G401.6 (cell line): ENCODE results near the gene TMUB2.
A peak's percentile ranks its signal among the peaks of the same experiment; 100 is the strongest.
"Not testable (repeated sequence)": the region's sequence is repeated elsewhere in the genome, so short reads cannot be mapped to it uniquely, and the experiment has no call there.

Experiments used
- FAIRE-seq: peaks from 2 replicates; lab custom pipeline; 2012; peaks lifted over from hg19 to GRCh38; lab: Jason Lieb, UNC

Gene TMUB2

GRCh38 chr17:44186307-44187130 is at the start of gene TMUB2:
Gene TMUB2, plus strand, starts transcription at chr17:44186972. Its CDS starts 737 bp downstream, at chr17:44187709.
- FAIRE-seq = peak; percentile 99

- no peak for FAIRE-seq
These were observed 48.7 kb upstream of the TMUB2 start for GRCh38 chr17:44137891-44138709.

- not testable (repeated sequence) for FAIRE-seq
These were observed 42.9 kb upstream of the TMUB2 start for GRCh38 chr17:44143921-44144320.

GRCh38 chr17:44144966-44145739 is 41.6 kb upstream of the TMUB2 start:
- FAIRE-seq = no peak

GRCh38 chr17:44146375-44147346 is 40.1 kb upstream of the TMUB2 start:
- FAIRE-seq = no peak

GRCh38 chr17:44147812-44148211 is 39.0 kb upstream of the TMUB2 start:
- no peak for FAIRE-seq

GRCh38 chr17:44149066-44149465 is 37.7 kb upstream of the TMUB2 start:
- not testable (repeated sequence) for FAIRE-seq

GRCh38 chr17:44149750-44150329 is 36.9 kb upstream of the TMUB2 start:
- no peak for FAIRE-seq

GRCh38 chr17:44152875-44153274 is 33.9 kb upstream of the TMUB2 start:
- no peak for FAIRE-seq

- FAIRE-seq = no peak
These were observed 31.3 kb upstream of the TMUB2 start for GRCh38 chr17:44155488-44155887.

GRCh38 chr17:44159519-44160210 is 27.1 kb upstream of the TMUB2 start:
- no peak for FAIRE-seq

GRCh38 chr17:44164476-44164875 is 22.3 kb upstream of the TMUB2 start:
- FAIRE-seq = no peak

GRCh38 chr17:44167181-44167861 is 19.5 kb upstream of the TMUB2 start:
- no peak for FAIRE-seq

GRCh38 chr17:44170135-44170498 is 16.7 kb upstream of the TMUB2 start:
- no peak for FAIRE-seq

GRCh38 chr17:44170499-44171201 is 16.1 kb upstream of the TMUB2 start, which contains the start of gene ASB16:
Gene ASB16, plus strand, starts transcription at chr17:44170704. Its CDS starts 86 bp downstream, at chr17:44170790.
- no peak for FAIRE-seq

- FAIRE-seq = no peak
These were observed 14.8 kb upstream of the TMUB2 start for GRCh38 chr17:44171931-44172455.

GRCh38 chr17:44174427-44174826 is 12.3 kb upstream of the TMUB2 start:
- no peak for FAIRE-seq

GRCh38 chr17:44176257-44176656 is 10.5 kb upstream of the TMUB2 start:
- FAIRE-seq = no peak
